ENCODE measurements around the gene UNC5CL.

DNA sequence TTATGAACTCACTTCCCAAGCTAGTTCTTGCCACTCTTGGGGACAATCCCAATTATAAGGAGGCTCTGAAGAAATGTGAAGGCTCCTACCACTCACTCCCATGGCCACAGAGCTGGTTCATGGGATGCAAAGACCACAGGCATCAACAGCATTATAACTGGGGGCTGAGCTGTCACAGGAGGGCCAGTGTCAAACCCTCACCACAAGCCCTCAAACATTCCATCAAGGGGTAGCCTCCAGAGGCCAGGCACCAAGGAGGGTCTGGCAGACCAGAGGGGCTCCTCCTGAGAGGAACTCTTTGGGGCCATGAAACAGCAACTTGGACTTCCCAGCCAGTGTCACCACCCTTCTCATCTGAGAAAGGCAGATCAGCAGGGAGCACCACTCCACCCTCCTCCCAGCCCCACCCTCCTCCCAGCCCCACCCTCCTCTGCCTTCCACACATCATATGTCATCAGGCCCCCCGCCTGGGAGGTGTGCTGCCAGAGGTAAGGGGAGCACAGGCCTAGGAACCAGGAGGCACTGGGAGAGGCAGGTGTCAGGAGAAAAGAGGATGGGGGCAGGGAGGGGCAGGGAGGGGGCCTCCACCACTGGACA, 2.0 kb upstream of the UNC5CL start:
- TF ChIP-seq, protein P1, sequence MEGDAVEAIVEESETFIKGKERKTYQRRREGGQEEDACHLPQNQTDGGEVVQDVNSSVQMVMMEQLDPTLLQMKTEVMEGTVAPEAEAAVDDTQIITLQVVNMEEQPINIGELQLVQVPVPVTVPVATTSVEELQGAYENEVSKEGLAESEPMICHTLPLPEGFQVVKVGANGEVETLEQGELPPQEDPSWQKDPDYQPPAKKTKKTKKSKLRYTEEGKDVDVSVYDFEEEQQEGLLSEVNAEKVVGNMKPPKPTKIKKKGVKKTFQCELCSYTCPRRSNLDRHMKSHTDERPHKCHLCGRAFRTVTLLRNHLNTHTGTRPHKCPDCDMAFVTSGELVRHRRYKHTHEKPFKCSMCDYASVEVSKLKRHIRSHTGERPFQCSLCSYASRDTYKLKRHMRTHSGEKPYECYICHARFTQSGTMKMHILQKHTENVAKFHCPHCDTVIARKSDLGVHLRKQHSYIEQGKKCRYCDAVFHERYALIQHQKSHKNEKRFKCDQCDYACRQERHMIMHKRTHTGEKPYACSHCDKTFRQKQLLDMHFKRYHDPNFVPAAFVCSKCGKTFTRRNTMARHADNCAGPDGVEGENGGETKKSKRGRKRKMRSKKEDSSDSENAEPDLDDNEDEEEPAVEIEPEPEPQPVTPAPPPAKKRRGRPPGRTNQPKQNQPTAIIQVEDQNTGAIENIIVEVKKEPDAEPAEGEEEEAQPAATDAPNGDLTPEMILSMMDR (conservative IDR thresholded peaks at IDR 0.05; ENCODE audit: low read depth, low read length) = no peak
- TF ChIP-seq EZH2 (IDR thresholded peaks at IDR 0.05; ENCODE audit: low read length, unreplicated experiment) (no peak), EZH2phosphoT487 (IDR thresholded peaks at IDR 0.05; ENCODE audit: borderline replicate concordance, low read length) (no peak)
